Uterus (tissue), 2 donors: ENCODE data around the gene ZDHHC11B.
"Not testable (repeated sequence)": the region's sequence is repeated elsewhere in the genome, so short reads cannot be mapped to it uniquely, and the experiment has no call there.

ENCODE experiments used
- POLR2A ChIP-seq, 2 donors: fragments of 450-650 bp; IDR thresholded peaks; one replicate each; pipeline ENCODE4 v1.6.1; 2016; ENCODE audit warnings: antibody characterized with exemption in 2 of 2, mild to moderate bottlenecking in 1 of 2, moderate library complexity in 1 of 2
- TF ChIP-seq, protein P1 (sequence below), 4 experiments: fragments of 200-600 bp in 2 of 4; fragments of 450-650 bp in 2 of 4; sonication (generic) in 2 of 4; IDR thresholded peaks; one replicate each; pipeline ENCODE4 v1.5.1; 2016 to 2019; ENCODE audit warnings: antibody characterized with exemption in 4 of 4, mild to moderate bottlenecking in 2 of 4, moderate library complexity in 1 of 4

DNA sequence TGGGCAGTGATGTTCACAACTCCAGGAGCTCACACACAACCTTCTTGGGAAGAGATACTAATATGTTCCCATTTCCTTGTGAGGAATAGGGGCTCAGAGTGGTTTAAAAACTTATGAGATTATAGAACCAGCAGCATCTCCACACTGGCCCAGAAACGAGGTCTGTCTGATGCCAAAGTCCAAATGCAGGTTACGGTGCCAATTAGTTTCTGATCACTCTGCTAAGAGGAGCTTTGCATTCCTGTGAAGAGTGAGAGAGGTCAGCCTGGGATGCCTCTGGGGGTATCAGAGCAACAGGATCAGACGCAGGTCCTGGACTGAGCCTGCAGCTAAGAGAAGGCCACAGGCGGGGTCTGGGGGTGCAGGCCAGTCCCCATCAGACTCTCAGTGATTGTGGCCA lies 61.2 kb downstream of the ZDHHC11B start:
- not testable (repeated sequence) for TF ChIP-seq POLR2A (IDR thresholded peaks at IDR 0.05)
- TF ChIP-seq, protein P1, sequence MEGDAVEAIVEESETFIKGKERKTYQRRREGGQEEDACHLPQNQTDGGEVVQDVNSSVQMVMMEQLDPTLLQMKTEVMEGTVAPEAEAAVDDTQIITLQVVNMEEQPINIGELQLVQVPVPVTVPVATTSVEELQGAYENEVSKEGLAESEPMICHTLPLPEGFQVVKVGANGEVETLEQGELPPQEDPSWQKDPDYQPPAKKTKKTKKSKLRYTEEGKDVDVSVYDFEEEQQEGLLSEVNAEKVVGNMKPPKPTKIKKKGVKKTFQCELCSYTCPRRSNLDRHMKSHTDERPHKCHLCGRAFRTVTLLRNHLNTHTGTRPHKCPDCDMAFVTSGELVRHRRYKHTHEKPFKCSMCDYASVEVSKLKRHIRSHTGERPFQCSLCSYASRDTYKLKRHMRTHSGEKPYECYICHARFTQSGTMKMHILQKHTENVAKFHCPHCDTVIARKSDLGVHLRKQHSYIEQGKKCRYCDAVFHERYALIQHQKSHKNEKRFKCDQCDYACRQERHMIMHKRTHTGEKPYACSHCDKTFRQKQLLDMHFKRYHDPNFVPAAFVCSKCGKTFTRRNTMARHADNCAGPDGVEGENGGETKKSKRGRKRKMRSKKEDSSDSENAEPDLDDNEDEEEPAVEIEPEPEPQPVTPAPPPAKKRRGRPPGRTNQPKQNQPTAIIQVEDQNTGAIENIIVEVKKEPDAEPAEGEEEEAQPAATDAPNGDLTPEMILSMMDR (IDR thresholded peaks at IDR 0.05): not testable (repeated sequence)
